Measurements from ENCODE around the gene STH. TPM values are rescaled to one million over a fixed set of nuclear protein-coding genes. Genes with fewer than 3 reads are reported as not detected.
"Not testable (repeated sequence)": the region's sequence is repeated elsewhere in the genome, so short reads cannot be mapped to it uniquely, and the experiment has no call there.

Gene STH
- total RNA-seq, 2 experiments from 2014 or later = not detected

- no peak overlapping the region for H3K4me3 Mint-ChIP-seq
- no peaks in the 10 kb centered on the region for H3K4me1 Mint-ChIP-seq
- H3K9me3 Mint-ChIP-seq (ENCODE audit: low read depth) = no peaks in the 10 kb centered on the region
- DNase-seq (no peak), ATAC-seq (no peak)
- no peaks in the 10 kb centered on the region for H3K36me3 Mint-ChIP-seq
- no peak overlapping the region for H3K27ac Mint-ChIP-seq
- peaks cover under 1% of the 10 kb centered on the region for H3K27me3 Mint-ChIP-seq
- CTCF ChIA-PET = no interaction called here
Measured at GRCh38 chr17:45995627-45996270, 3.3 kb upstream of the STH start.

DNA sequence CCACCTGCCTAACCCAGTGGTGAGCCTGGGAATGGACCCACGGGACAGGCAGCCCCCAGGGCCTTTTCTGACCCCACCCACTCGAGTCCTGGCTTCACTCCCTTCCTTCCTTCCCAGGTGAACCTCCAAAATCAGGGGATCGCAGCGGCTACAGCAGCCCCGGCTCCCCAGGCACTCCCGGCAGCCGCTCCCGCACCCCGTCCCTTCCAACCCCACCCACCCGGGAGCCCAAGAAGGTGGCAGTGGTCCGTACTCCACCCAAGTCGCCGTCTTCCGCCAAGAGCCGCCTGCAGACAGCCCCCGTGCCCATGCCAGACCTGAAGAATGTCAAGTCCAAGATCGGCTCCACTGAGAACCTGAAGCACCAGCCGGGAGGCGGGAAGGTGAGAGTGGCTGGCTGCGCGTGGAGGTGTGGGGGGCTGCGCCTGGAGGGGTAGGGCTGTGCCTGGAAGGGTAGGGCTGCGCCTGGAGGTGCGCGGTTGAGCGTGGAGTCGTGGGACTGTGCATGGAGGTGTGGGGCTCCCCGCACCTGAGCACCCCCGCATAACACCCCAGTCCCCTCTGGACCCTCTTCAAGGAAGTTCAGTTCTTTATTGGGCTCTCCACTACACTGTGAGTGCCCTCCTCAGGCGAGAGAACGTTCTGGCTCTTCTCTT lies 2.6 kb upstream of the STH start:
- DNase-seq (no peak), ATAC-seq (no peak)
- Mint-ChIP-seq H3K27me3 (no peaks in the 10 kb centered on the region), H3K4me3 (no peak overlapping the region), H3K4me1 (no peaks in the 10 kb centered on the region), H3K27ac (no peak overlapping the region), H3K36me3 (no peaks in the 10 kb centered on the region), H3K9me3 (ENCODE audit: low read depth) (no peaks in the 10 kb centered on the region)
- CTCF ChIA-PET = no interaction called here

GRCh38 chr17:45997166-45997565 lies 1.9 kb upstream of the STH start:
- CTCF ChIA-PET = interaction anchor here (1.0 kb wide), 1 partner anchor 47 kb away, joined by 3 read pairs; no protein-coding TSS in a partner anchor

DNA sequence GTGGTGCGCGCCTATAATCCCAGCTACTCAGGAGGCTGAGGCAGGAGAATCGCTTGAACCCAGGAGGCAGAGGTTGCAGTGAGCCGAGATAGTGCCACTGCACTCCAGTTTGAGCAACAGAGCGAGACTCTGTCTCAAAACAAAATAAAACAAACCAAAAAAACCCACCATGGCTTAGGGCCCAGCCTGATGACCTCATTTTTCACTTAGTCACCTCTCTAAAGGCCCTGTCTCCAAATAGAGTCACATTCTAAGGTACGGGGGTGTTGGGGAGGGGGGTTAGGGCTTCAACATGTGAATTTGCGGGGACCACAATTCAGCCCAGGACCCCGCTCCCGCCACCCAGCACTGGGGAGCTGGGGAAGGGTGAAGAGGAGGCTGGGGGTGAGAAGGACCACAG lies 1.4 kb upstream of the STH start:
- CTCF ChIA-PET = interaction anchor here (1.0 kb wide), 1 partner anchor 46 kb away, joined by 3 read pairs; no protein-coding TSS in a partner anchor
- ATAC-seq = no peak
- H3K36me3 Mint-ChIP-seq = no peaks in the 10 kb centered on the region

More at GRCh38 chr17:45997166-45997565, 1.9 kb upstream of the STH start:
- H3K4me3 Mint-ChIP-seq = no peak overlapping the region
- ATAC-seq = no peak
- H3K36me3 Mint-ChIP-seq = no peaks in the 10 kb centered on the region
- H3K9me3 Mint-ChIP-seq (ENCODE audit: low read depth) = no peaks in the 10 kb centered on the region
- H3K27ac Mint-ChIP-seq = no peak overlapping the region
- H3K27me3 Mint-ChIP-seq = no peaks in the 10 kb centered on the region
- no peaks in the 10 kb centered on the region for H3K4me1 Mint-ChIP-seq
- DNase-seq = no peak

DNA sequence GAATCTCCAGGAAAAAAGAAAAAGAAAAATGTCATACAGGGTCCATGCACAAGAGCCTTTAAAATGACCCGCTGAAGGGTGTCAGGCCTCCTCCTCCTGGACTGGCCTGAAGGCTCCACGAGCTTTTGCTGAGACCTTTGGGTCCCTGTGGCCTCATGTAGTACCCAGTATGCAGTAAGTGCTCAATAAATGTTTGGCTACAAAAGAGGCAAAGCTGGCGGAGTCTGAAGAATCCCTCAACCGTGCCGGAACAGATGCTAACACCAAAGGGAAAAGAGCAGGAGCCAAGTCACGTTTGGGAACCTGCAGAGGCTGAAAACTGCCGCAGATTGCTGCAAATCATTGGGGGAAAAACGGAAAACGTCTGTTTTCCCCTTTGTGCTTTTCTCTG lies 845 bp downstream of the STH start:
- no peaks in the 10 kb centered on the region for H3K9me3 Mint-ChIP-seq (ENCODE audit: low read depth)
- CTCF ChIA-PET = interaction anchor here (1.5 kb wide), 1 partner anchor 213 kb away, joined by 5 read pairs; no protein-coding TSS in a partner anchor
- no peak overlapping the region for H3K4me3 Mint-ChIP-seq
- no peaks in the 10 kb centered on the region for H3K27me3 Mint-ChIP-seq
- H3K36me3 Mint-ChIP-seq = no peaks in the 10 kb centered on the region
- no peak overlapping the region for H3K27ac Mint-ChIP-seq
- DNase-seq = no peak
- peaks cover 3% of the 10 kb centered on the region for H3K4me1 Mint-ChIP-seq
- ATAC-seq = no peak

More for the DNA sequence above, 1.4 kb upstream of the STH start:
- H3K4me3 Mint-ChIP-seq = no peak overlapping the region
- H3K27ac Mint-ChIP-seq = no peak overlapping the region
- H3K4me1 Mint-ChIP-seq = no peaks in the 10 kb centered on the region
- no peak for DNase-seq
- H3K27me3 Mint-ChIP-seq = no peaks in the 10 kb centered on the region
- H3K9me3 Mint-ChIP-seq (ENCODE audit: low read depth) = no peaks in the 10 kb centered on the region

DNA sequence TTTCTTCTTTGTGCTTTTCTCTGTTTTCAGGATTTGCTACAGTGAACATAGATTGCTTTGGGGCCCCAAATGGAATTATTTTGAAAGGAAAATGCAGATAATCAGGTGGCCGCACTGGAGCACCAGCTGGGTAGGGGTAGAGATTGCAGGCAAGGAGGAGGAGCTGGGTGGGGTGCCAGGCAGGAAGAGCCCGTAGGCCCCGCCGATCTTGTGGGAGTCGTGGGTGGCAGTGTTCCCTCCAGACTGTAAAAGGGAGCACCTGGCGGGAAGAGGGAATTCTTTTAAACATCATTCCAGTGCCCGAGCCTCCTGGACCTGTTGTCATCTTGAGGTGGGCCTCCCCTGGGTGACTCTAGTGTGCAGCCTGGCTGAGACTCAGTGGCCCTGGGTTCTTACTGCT lies 1.2 kb downstream of the STH start:
- H3K4me1 Mint-ChIP-seq = peaks cover 3% of the 10 kb centered on the region
- no peaks in the 10 kb centered on the region for H3K36me3 Mint-ChIP-seq
- CTCF ChIA-PET = interaction anchor here (0.8 kb wide), 1 partner anchor 10 kb away, joined by 5 read pairs; no protein-coding TSS in a partner anchor
- DNase-seq (no peak), ATAC-seq (no peak)
- no peak overlapping the region for H3K4me3 Mint-ChIP-seq
- H3K27ac Mint-ChIP-seq = no peak overlapping the region
- H3K9me3 Mint-ChIP-seq (ENCODE audit: low read depth) = no peaks in the 10 kb centered on the region
- H3K27me3 Mint-ChIP-seq = no peaks in the 10 kb centered on the region

- no peak for DNase-seq
- ATAC-seq = no peak
- CTCF ChIA-PET = interaction anchor here (0.8 to 5.3 kb wide), 6 partner anchors 10 to 212 kb away, joined by 3 to 39 read pairs (median 22); no protein-coding TSS in a partner anchor
- Mint-ChIP-seq H3K27me3 (no peaks in the 10 kb centered on the region), H3K36me3 (no peaks in the 10 kb centered on the region), H3K4me3 (no peak overlapping the region), H3K4me1 (peaks cover 3% of the 10 kb centered on the region), H3K9me3 (ENCODE audit: low read depth) (no peaks in the 10 kb centered on the region), H3K27ac (no peak overlapping the region)
Measured at GRCh38 chr17:46000757-46001156, 1.7 kb downstream of the STH start.

GRCh38 chr17:46001390-46002310 lies 2.6 kb downstream of the STH start:
- Mint-ChIP-seq H3K36me3 (no peaks in the 10 kb centered on the region), H3K9me3 (ENCODE audit: low read depth) (no peaks in the 10 kb centered on the region), H3K27ac (no peak overlapping the region), H3K4me1 (peaks cover 3% of the 10 kb centered on the region), H3K27me3 (no peaks in the 10 kb centered on the region), H3K4me3 (no peak overlapping the region)
- CTCF ChIA-PET = interaction anchor here (1.0 to 5.3 kb wide), 12 partner anchors 9 to 285 kb away, joined by 3 to 39 read pairs (median 4); no protein-coding TSS in a partner anchor
- ATAC-seq (no peak), DNase-seq (no peak)

GRCh38 chr17:46002311-46002972 lies 3.4 kb downstream of the STH start:
- H3K27me3 Mint-ChIP-seq = no peaks in the 10 kb centered on the region
- DNase-seq (peak; percentile 80), ATAC-seq (peak; percentile 94)
- no peak overlapping the region for H3K4me3 Mint-ChIP-seq
- CTCF ChIA-PET = interaction anchor here (0.8 to 5.3 kb wide), 14 partner anchors 9 to 284 kb away, joined by 3 to 39 read pairs (median 4); no protein-coding TSS in a partner anchor
- no peak overlapping the region for H3K27ac Mint-ChIP-seq
- peaks cover 3% of the 10 kb centered on the region for H3K4me1 Mint-ChIP-seq
- no peaks in the 10 kb centered on the region for H3K36me3 Mint-ChIP-seq
- no peaks in the 10 kb centered on the region for H3K9me3 Mint-ChIP-seq (ENCODE audit: low read depth)

DNA sequence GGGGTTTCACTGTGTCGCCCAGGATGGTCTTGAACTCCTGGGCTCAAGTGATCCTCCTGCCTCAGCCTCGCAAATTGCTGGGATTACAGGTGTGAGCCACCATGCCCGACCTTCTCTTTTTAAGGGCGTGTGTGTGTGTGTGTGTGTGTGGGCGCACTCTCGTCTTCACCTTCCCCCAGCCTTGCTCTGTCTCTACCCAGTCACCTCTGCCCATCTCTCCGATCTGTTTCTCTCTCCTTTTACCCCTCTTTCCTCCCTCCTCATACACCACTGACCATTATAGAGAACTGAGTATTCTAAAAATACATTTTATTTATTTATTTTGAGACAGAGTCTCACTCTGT lies 3.9 kb downstream of the STH start:
- Mint-ChIP-seq H3K27me3 (no peaks in the 10 kb centered on the region), H3K36me3 (no peaks in the 10 kb centered on the region), H3K27ac (no peak overlapping the region), H3K9me3 (ENCODE audit: low read depth) (no peaks in the 10 kb centered on the region), H3K4me1 (peaks cover 3% of the 10 kb centered on the region), H3K4me3 (no peak overlapping the region)
- CTCF ChIA-PET = interaction anchor here (0.8 to 5.3 kb wide), 14 partner anchors 9 to 284 kb away, joined by 3 to 39 read pairs (median 4); no protein-coding TSS in a partner anchor
- peak; percentile 21 for ATAC-seq
- DNase-seq = no peak

GRCh38 chr17:46003907-46004748 lies 5.1 kb downstream of the STH start:
- Mint-ChIP-seq H3K4me1 (peaks cover 3% of the 10 kb centered on the region), H3K9me3 (ENCODE audit: low read depth) (no peaks in the 10 kb centered on the region), H3K27me3 (no peaks in the 10 kb centered on the region), H3K4me3 (no peak overlapping the region), H3K36me3 (no peaks in the 10 kb centered on the region), H3K27ac (no peak overlapping the region)
- CTCF ChIA-PET = interaction anchor here (0.7 to 5.3 kb wide), 11 partner anchors 8 to 364 kb away, joined by 3 to 39 read pairs (median 4); no protein-coding TSS in a partner anchor
- no peak for DNase-seq
- ATAC-seq = no peak

DNA sequence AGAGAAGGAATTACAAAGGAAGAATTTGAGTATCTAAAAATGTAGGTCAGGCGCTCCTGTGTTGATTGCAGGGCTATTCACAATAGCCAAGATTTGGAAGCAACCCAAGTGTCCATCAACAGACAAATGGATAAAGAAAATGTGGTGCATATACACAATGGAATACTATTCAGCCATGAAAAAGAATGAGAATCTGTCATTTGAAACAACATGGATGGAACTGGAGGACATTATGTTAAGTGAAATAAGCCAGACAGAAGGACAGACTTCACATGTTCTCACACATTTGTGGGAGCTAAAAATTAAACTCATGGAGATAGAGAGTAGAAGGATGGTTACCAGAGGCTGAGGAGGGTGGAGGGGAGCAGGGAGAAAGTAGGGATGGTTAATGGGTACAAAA lies 7.0 kb downstream of the STH start:
- H3K4me3 Mint-ChIP-seq; H3K36me3 Mint-ChIP-seq; ATAC-seq; H3K9me3 Mint-ChIP-seq (ENCODE audit: low read depth); H3K27me3 Mint-ChIP-seq; H3K27ac Mint-ChIP-seq; H3K4me1 Mint-ChIP-seq; DNase-seq: not testable (repeated sequence)
- CTCF ChIA-PET = interaction anchor here (5.1 to 5.3 kb wide), 2 partner anchors 15 to 38 kb away, joined by 30 to 39 read pairs; no protein-coding TSS in a partner anchor
